Measurements from ENCODE around the gene KLRK1. TPM values are rescaled to one million over a fixed set of nuclear protein-coding genes. Genes with fewer than 3 reads are reported as not detected.
"Not testable (repeated sequence)": the region's sequence is repeated elsewhere in the genome, so short reads cannot be mapped to it uniquely, and the experiment has no call there.

Gene KLRK1
- 10 to 100 TPM; 19.4 to 57.0 (median 55.4) TPM for total RNA-seq

- Mint-ChIP-seq H3K27me3 (ENCODE audit: low read depth) (peaks cover 14% of the 10 kb centered on the region), H3K4me3 (peak within 1 kb of the TSS; percentile 81), H3K9me3 (no peaks in the 10 kb centered on the region), H3K36me3 (ENCODE audit: insufficient read depth) (no peaks in the 10 kb centered on the region), H3K4me1 (ENCODE audit: low read depth) (peaks cover 17% of the 10 kb centered on the region)
- DNase-seq: no peak
- ATAC-seq: no peak
Observed at GRCh38 chr12:10389904-10390303, at the start of gene KLRK1. Gene KLRK1 (minus strand): TSS chr12:10390041. CDS start chr12:10388810, 1,231 bp downstream.

GRCh38 chr12:10437601-10438000 lies 47.8 kb upstream of the KLRK1 start:
- not testable (repeated sequence) for H3K4me1 Mint-ChIP-seq (ENCODE audit: low read depth); ATAC-seq; H3K36me3 Mint-ChIP-seq (ENCODE audit: insufficient read depth); H3K4me3 Mint-ChIP-seq; H3K27me3 Mint-ChIP-seq (ENCODE audit: low read depth); DNase-seq; H3K9me3 Mint-ChIP-seq

GRCh38 chr12:10435816-10436215 lies 46.0 kb upstream of the KLRK1 start, which contains the start of gene KLRC2:
Gene KLRC2 (minus strand): TSS chr12:10436010. CDS start chr12:10435986, 24 bp downstream.
- H3K27me3 Mint-ChIP-seq (ENCODE audit: low read depth); H3K9me3 Mint-ChIP-seq; H3K4me1 Mint-ChIP-seq (ENCODE audit: low read depth); H3K4me3 Mint-ChIP-seq; ATAC-seq; H3K36me3 Mint-ChIP-seq (ENCODE audit: insufficient read depth); DNase-seq: not testable (repeated sequence)

DNA sequence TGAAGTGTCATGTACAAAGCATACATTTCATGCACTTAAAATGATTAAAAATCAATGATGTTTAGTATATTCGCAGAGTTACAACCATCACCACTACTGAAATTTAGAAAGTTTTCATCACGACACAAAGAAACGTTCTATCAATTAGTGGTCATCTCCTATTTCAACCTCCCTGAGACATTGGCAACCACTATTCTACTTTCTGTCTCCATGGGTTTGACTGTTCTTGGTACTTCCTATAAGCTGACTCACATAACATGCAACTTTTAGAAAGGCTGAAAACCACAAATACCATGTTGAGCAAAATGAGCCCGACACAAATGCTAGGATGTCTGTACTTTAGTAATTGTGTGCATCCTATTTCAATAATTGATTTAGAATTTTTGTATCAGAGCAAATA lies 40.8 kb upstream of the KLRK1 start:
- peak in 1 of 2 donors; percentile 72 for ATAC-seq
- not testable (repeated sequence) for H3K4me1 Mint-ChIP-seq (ENCODE audit: low read depth); DNase-seq; H3K4me3 Mint-ChIP-seq; H3K9me3 Mint-ChIP-seq; H3K27me3 Mint-ChIP-seq (ENCODE audit: low read depth); H3K36me3 Mint-ChIP-seq (ENCODE audit: insufficient read depth)

- not testable (repeated sequence) for ATAC-seq; H3K27me3 Mint-ChIP-seq (ENCODE audit: low read depth)
Observed at GRCh38 chr12:10425938-10426337, 36.1 kb upstream of the KLRK1 start.

GRCh38 chr12:10424260-10424899 lies 34.5 kb upstream of the KLRK1 start:
- ATAC-seq: peak in 1 of 2 donors; percentile 38
- H3K4me1 Mint-ChIP-seq (ENCODE audit: low read depth); H3K27me3 Mint-ChIP-seq (ENCODE audit: low read depth); H3K4me3 Mint-ChIP-seq; H3K36me3 Mint-ChIP-seq (ENCODE audit: insufficient read depth); H3K9me3 Mint-ChIP-seq; DNase-seq: not testable (repeated sequence)

More at GRCh38 chr12:10425938-10426337, 36.1 kb upstream of the KLRK1 start:
- H3K9me3 Mint-ChIP-seq; H3K36me3 Mint-ChIP-seq (ENCODE audit: insufficient read depth); H3K4me3 Mint-ChIP-seq; DNase-seq; H3K4me1 Mint-ChIP-seq (ENCODE audit: low read depth): not testable (repeated sequence)

GRCh38 chr12:10422159-10422558 lies 32.3 kb upstream of the KLRK1 start:
- not testable (repeated sequence) for H3K36me3 Mint-ChIP-seq (ENCODE audit: insufficient read depth); H3K27me3 Mint-ChIP-seq (ENCODE audit: low read depth); H3K9me3 Mint-ChIP-seq; H3K4me3 Mint-ChIP-seq; H3K4me1 Mint-ChIP-seq (ENCODE audit: low read depth); DNase-seq
- ATAC-seq: peak; percentile 43 to 59

DNA sequence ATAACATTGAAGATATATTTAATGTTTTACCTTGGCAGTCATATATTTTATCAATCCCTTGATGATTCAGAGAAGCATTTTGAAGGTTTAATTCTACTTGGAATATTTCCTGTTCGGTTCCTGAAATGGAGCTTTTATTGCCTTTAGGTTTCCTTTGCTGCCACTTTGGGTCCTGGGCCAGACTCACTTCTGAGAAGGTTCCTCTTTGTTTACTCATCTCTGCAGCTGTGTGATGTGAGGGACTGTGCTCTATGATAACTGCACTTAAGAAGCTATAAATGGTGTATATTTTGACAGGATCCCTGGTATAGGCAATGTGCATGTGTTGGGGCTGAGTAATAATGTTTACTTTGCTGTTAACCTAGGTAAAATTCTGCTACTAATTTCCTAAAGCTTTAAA lies 30.5 kb upstream of the KLRK1 start, which contains the start of gene KLRC3:
Gene KLRC3, minus strand, starts transcription at position 262 of the 400 bp plus-strand sequence. Its CDS starts 45 bp downstream, at position 217.
- not testable (repeated sequence) for DNase-seq; H3K4me3 Mint-ChIP-seq; H3K36me3 Mint-ChIP-seq (ENCODE audit: insufficient read depth); H3K9me3 Mint-ChIP-seq; H3K4me1 Mint-ChIP-seq (ENCODE audit: low read depth); H3K27me3 Mint-ChIP-seq (ENCODE audit: low read depth)
- ATAC-seq: peak in 1 of 2 donors; percentile 35

- peak within 1 kb of the TSS; percentile 66 for H3K4me3 Mint-ChIP-seq
- H3K4me1 Mint-ChIP-seq (ENCODE audit: low read depth): no peaks in the 10 kb centered on the region
- peaks cover 3% of the 10 kb centered on the region for H3K9me3 Mint-ChIP-seq
- ATAC-seq: peak in 1 of 2 donors; percentile 68
- no peak for DNase-seq
- H3K36me3 Mint-ChIP-seq (ENCODE audit: insufficient read depth): no peaks in the 10 kb centered on the region
- peaks cover 7% of the 10 kb centered on the region for H3K27me3 Mint-ChIP-seq (ENCODE audit: low read depth)
Observed at GRCh38 chr12:10409392-10409791, 19.6 kb upstream of the KLRK1 start, which contains the start of gene KLRC4. Gene KLRC4 (minus strand): TSS chr12:10409757. CDS start chr12:10409575, 182 bp downstream.

GRCh38 chr12:10408842-10409241 lies 19.0 kb upstream of the KLRK1 start:
- no peak for DNase-seq
- no peaks in the 10 kb centered on the region for H3K4me1 Mint-ChIP-seq (ENCODE audit: low read depth)
- no peak for ATAC-seq
- H3K4me3 Mint-ChIP-seq: peak overlapping the region; percentile 66
- H3K27me3 Mint-ChIP-seq (ENCODE audit: low read depth): peaks cover 7% of the 10 kb centered on the region
- H3K36me3 Mint-ChIP-seq (ENCODE audit: insufficient read depth): no peaks in the 10 kb centered on the region
- peaks cover 3% of the 10 kb centered on the region for H3K9me3 Mint-ChIP-seq

DNA sequence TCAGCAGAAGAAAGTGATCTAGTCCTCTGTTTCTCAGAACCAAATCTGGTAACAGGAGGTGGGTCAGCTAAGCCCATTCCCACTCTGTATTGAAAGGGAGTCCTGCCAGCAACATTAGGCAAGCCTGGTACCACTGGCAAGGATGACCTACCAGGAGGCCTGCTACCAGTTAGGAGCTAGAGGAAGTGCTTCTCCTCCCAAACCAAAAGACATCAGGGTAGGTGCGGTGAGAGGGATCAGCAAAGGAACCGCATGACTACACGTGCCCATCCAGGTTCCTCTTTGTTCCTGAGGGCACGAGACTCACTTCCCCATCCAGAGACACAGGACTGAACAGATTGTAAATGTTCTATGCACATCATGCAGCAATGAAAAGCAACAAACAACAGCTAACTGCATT lies 16.9 kb upstream of the KLRK1 start:
- peak; percentile 14 to 18 for ATAC-seq
- peak overlapping the region; percentile 61 for H3K4me3 Mint-ChIP-seq
- peaks cover 3% of the 10 kb centered on the region for H3K27me3 Mint-ChIP-seq (ENCODE audit: low read depth)
- no peak for DNase-seq
- H3K36me3 Mint-ChIP-seq (ENCODE audit: insufficient read depth): no peaks in the 10 kb centered on the region
- no peaks in the 10 kb centered on the region for H3K4me1 Mint-ChIP-seq (ENCODE audit: low read depth)
- peaks cover 3% of the 10 kb centered on the region for H3K9me3 Mint-ChIP-seq

- DNase-seq: no peak
- Mint-ChIP-seq H3K4me3 (peak overlapping the region; percentile 10), H3K36me3 (ENCODE audit: insufficient read depth) (no peaks in the 10 kb centered on the region), H3K9me3 (peaks cover 3% of the 10 kb centered on the region), H3K4me1 (ENCODE audit: low read depth) (no peaks in the 10 kb centered on the region), H3K27me3 (ENCODE audit: low read depth) (peaks cover 6% of the 10 kb centered on the region)
- peak in 1 of 2 donors; percentile 56 for ATAC-seq
Observed at GRCh38 chr12:10405294-10405693, 15.5 kb upstream of the KLRK1 start.

DNA sequence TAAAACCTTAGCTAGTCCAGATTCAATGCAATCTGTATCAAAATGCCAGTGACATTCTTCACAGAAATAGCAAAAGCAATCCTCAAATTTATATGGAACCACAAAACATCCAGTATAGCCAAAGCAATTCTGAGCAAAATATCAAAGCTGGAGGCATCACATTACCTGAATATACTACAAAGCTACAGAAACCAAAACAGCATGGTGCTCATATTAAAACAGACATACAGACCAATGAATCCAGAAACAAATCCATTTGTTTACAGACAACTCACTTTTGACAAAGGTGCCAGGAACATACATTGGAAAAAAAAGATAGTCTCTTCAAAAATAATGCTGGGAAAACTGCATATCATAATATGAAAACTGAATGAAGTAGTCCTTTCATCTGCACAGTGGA lies 15.0 kb upstream of the KLRK1 start:
- Mint-ChIP-seq H3K4me3 (peak overlapping the region; percentile 10), H3K4me1 (ENCODE audit: low read depth) (peaks cover 1% of the 10 kb centered on the region), H3K9me3 (peaks cover 3% of the 10 kb centered on the region), H3K27me3 (ENCODE audit: low read depth) (peaks cover 10% of the 10 kb centered on the region), H3K36me3 (ENCODE audit: insufficient read depth) (no peaks in the 10 kb centered on the region)
- ATAC-seq (no peak), DNase-seq (no peak)

DNA sequence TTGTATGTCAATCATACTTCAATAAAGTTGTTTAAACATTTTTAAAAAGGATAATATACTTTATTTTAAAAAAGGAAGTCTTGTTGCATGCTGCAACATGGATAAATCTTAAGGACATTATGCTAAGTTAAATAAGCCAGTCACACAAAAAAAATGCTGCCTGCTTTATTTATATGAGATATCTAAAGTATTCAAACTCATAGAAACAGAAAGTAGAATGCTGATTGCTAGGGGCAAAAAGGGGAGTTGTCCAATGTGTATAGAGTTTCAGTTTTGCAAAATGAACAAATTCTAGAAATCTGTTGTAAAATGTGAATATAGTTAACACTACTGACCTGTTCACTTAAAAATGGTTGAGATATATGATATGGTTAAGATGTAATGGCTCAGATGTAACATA lies 11.0 kb upstream of the KLRK1 start:
- H3K27me3 Mint-ChIP-seq (ENCODE audit: low read depth): peaks cover 12% of the 10 kb centered on the region
- H3K4me1 Mint-ChIP-seq (ENCODE audit: low read depth): peaks cover 7% of the 10 kb centered on the region
- peaks cover 3% of the 10 kb centered on the region for H3K9me3 Mint-ChIP-seq
- DNase-seq (no peak), ATAC-seq (no peak)
- peak overlapping the region; percentile 16 for H3K4me3 Mint-ChIP-seq
- no peaks in the 10 kb centered on the region for H3K36me3 Mint-ChIP-seq (ENCODE audit: insufficient read depth)

GRCh38 chr12:10398168-10398567 lies 8.3 kb upstream of the KLRK1 start:
- Mint-ChIP-seq H3K36me3 (ENCODE audit: insufficient read depth) (no peaks in the 10 kb centered on the region), H3K4me1 (ENCODE audit: low read depth) (peaks cover 15% of the 10 kb centered on the region), H3K4me3 (peak overlapping the region; percentile 32), H3K27me3 (ENCODE audit: low read depth) (peaks cover 15% of the 10 kb centered on the region), H3K9me3 (no peaks in the 10 kb centered on the region)
- DNase-seq (no peak), ATAC-seq (no peak)

Data from activated T-cell treated with anti-CD3 and anti-CD28 coated beads, Interleukin-2, amount 50 U/mL, for 4 hours (primary cell).